Keratinocyte (primary cell): ENCODE results near the gene CD3D.

Experiments
- CTCF ChIP-seq, 3 experiments: IDR thresholded peaks in 1 of 3; conservative IDR thresholded peaks in 1 of 3; optimal IDR thresholded peaks in 1 of 3; 2 replicates in 2 of 3; 3 replicates in 1 of 3; pipeline versions ENCODE3 to v1.5.1; 2011; ENCODE audit warnings: low read length in 3 of 3, mild to moderate bottlenecking in 3 of 3, moderate library complexity in 2 of 3, control low read depth in 1 of 3, inconsistent platforms in 1 of 3; ENCODE audit not compliant: insufficient read depth in 2 of 3; ENCODE audit errors: extremely low read depth in 1 of 3
- EZH2 ChIP-seq: IDR thresholded peaks from one replicate; pipeline ENCODE4 v1.6.1; 2012; ENCODE audit warnings: inconsistent platforms, mild to moderate bottlenecking, low read length, moderate library complexity

GRCh38 chr11:118341815-118342489 is 553 bp downstream of the CD3D start:
- TF ChIP-seq CTCF (optimal IDR thresholded peaks at IDR 0.05 in 1 of 3, IDR thresholded peaks at IDR 0.05 in 1 of 3, conservative IDR thresholded peaks at IDR 0.05 in 1 of 3; ENCODE audit: extremely low read depth in 1 of 3, insufficient read depth in 2 of 3, low read length in 3 of 3), result no peak
- TF ChIP-seq EZH2, result no peak
